Fibroblast of skin of abdomen (primary cell): ENCODE data around the gene RPL3. TPM values are rescaled to one million over a fixed set of nuclear protein-coding genes. Genes with fewer than 3 reads are reported as not detected.
"Not testable (repeated sequence)": the region's sequence is repeated elsewhere in the genome, so short reads cannot be mapped to it uniquely, and the experiment has no call there.

ENCODE experiments used
- DNase-seq: peaks from one replicate; pipeline ENCODE4 v3.0.0-alpha.2; 2013
- polyA plus RNA-seq, 2 experiments: library from polyadenylated mRNA; unstranded; fragments of 120-200 nt; gene quantifications; one replicate each; pipeline ENCODE4 v1.2.1, GENCODE V29; 2013; ENCODE audit not compliant: insufficient read length in 2 of 2

Gene RPL3
- polyA plus RNA-seq (2013, experiment 1 of 2; ENCODE audit: insufficient read length) = 2,976 TPM
- polyA plus RNA-seq (2013, experiment 2 of 2; ENCODE audit: insufficient read length) = 2,977 TPM

DNA sequence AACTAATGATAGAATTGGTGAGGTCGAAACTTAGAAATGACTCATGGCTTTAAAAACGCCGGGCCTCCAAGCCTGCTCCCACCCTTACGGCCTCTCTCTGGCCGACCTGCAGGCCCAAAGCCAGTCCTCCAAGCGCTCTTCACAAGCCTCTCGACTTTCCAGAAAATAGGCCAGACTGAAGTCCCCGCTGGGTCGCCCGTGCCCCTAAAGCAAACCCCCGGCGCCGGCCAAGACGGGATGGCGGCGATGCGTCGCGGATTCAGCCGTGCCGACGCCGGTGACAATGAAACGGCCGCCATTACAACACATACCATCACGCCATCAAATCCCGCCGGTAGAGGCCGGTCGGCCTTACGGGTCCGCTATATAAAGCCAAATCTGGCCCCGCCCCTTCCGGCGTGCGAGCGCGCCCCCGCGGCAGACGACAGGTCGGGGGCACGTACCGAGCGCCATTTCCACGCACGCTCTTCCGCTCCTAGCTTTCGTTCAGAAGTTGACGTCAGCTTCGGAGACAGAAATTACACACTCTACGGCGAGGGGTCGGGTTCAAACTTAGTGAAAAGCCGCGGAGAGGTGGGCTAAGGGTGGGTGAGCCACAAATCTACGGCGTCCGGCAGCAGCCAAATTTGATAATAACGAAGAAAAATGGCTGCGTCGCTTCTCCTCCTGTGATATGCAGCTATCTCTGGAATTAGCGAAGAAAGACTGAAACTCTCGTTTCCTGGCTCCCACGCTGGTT lies at the start of gene RPL3:
Gene RPL3 (minus strand): TSS at position 340 of the 739 bp plus-strand sequence. CDS start 26 bp downstream, at position 314.
- DNase-seq = peak; percentile 100

DNA sequence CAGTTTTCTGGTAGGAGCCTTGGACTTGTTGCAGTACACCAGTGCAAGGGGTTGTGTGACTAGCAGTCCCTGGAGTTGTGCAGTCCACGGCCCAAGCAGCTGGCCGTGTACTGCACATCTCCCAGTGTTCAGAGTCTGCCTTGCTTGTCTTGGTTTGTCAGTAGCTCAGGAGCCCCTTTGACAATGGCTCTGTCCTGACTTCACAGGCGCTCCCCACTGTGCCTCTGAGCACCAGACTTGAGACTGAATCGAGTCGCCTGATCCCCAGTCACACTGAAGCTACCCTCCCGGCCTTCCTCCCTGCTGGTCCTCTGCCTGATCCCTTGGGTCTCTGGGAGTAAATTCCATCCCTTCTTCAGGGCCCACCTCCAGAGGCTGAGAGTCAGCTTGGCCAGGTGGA lies 49.8 kb upstream of the RPL3 start:
- DNase-seq = no peak

DNA sequence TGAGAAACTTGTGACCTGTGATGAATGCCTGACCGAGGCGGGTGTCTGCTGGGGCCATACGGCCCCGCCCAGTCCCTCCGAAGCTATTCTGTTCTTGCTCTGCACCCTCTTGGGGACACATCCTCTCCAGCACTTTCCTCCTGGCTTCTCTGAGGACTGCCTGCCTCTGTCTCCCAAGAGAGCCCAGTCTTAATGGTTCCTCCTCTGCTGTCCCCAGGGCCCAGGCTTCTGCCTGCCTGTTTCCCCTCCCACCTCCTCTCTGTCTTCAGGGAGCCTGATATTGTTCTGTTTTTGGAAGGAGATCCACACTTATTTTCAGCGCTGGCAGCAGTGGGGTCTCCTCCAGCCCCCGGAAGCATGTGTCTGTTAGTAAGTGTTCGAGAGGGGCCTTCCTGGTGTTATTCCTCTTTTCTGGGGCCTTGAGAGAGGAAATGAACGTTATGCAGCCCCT lies 49.1 kb upstream of the RPL3 start:
- no peak for DNase-seq

DNA sequence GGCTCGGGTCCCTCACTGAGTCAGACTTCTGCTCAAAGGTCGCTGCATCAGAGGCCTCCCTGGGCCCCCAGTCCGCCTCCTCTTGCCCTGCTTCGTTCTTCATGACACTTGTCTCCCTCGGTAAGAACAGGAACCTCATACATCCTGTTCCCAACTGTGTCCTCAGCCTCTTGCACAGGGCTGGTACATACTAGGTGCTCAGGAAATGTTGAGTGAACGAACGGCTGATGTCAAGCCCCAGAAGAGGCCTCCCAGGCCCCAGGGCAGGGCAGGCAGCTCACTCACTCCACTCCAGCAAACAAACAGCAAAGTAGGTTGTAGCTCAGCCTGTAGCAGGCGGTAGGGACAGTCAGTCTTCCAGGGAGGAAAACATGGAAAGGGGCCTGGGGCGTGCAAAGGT lies 47.6 kb upstream of the RPL3 start:
- DNase-seq = no peak

DNA sequence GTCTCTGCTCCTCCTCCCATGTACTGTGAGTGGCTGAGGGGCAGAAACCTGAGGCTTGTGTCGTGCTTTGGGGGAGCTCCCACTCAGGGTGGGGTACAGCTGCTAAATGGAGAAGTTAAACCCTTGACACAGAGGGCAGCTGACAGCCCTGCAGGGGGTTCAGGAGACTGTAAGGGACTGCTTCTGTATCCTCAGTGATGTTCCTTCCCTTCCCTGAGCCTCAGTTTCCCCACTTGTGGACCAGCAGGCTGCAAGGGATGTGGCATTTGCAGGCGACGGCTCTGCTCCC lies 46.0 kb upstream of the RPL3 start:
- no peak for DNase-seq

DNA sequence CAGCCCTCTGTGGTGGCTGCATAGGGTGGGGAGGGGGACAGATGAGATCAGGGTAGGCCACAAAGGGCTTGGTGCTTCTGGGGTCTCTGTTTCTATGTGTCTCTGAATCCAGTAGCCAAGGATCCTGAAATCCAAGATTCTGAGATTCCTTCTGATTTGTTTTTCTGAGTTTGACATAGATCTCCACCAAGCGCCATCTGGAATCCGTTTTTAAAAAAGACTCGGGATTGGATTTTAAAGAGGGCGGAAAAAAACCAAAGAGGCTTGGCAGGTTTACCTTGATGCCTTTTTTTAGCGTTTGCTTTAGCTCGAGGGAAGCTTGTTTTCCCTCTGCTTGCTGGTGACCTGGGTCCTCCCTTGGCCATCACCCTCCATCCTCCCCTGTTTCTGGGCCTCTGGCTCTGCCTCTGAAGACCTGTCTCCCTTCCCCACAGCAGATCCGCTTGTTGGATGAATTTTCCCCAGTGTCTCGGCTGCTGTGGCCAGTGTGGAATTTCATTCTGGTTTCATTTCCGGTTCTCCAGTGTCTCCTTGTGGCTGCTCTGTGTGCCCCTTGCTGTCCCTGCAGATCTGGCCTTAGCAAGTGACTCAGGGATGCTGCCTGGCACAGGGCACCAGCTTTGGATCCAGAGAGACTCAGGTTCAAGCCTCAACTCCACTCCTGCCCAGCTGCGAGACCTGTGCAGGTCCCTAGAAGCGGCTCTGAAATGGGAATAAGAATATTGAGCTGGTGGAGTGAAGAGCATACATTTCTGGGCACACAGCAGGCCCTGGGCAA lies 45.5 kb upstream of the RPL3 start:
- DNase-seq = no peak

DNA sequence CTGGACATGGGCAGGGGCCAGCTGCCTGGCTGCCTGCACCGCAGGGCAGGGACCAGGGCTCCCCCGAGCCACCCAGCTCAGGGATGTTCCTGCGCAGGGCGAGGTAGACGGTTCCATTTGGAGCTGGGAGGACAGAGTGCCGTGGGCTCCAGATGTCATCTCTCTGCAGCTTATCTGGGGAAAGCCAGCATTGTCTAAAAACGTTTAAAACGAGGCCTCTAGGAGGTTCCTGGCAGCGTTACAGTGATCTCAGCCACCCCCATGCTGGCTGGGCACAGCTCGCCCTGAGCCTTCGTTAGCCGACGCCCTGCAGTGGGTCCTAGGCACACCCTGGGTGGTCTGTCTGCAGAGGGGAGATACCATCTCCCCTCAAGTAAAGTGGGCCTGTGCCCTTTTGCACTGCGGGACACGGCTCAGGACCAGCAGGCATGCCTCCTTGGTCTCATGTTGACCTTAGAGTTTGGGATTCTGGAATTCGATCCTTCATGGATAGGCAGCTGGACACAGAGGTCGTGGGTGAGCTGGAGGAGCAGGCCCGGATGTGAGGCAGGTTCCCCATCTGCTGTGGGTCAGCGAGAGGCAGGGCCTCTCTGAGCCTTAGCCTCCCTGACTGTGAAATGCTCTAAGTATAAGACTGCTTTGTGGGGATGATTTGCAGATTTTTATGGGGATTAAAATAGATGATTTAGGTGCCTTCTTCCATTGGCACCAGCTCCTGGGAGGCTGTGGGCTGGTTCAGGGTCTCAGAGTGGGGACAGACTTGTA lies 44.5 kb upstream of the RPL3 start:
- DNase-seq = no peak

DNA sequence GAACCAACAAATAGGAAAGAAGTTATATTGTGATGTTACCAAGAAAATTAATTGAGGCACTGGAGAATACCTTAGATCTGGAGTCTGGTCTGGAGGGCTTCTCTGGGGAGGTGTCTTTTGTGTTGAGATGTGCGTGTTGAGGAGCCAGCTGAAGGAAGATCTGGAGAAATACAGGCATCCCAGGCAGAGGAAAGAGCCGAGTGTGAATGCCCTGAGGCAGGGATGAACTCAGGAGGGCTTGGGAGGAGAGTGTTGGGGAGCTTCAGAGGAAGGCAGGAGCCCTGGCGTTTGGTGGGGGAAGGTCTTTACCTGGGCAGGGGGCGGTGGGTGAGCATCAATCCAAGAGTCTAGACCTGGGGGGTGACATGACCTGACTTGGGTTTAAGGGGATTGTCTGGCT lies 43.5 kb upstream of the RPL3 start:
- no peak for DNase-seq

DNA sequence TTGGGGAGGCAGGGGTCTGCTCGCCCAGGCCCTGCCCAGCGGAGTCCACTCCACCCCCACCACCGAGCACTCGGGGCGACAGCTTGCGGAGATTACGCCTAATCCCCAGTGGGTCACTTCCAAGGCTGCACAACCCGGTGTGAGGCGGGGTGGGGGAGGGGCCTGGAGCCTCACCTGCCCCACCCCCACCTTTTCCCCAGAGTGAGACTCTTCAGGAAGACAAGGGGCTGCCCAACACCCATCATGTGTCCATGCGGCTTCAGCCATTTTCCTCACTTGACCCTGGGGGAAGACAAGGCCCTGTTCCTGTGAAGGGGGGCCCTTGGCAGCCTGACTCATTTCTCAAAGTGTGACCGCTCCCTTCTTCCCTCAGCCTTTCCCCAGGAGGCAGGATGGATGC lies 42.8 kb upstream of the RPL3 start:
- no peak for DNase-seq

DNA sequence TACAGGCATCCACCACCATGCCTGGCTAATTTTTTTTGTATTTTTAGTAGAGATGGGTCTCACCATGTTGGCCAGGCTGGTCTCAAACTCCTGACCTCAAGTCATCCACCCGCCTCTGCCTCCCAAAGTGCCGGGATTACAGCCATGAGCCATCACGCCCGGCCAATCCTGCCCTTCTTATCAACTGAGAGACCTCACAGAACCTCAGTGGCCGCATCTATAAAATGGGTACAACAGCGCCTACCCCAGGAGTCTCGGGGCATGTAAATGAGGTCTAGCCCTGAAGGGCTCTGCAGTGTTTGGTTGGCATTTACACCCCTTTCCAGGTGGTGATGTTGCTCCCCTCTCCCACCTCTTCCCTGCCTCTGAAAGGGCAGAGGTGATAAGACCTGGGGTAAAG lies 42.1 kb upstream of the RPL3 start:
- DNase-seq = no peak

DNA sequence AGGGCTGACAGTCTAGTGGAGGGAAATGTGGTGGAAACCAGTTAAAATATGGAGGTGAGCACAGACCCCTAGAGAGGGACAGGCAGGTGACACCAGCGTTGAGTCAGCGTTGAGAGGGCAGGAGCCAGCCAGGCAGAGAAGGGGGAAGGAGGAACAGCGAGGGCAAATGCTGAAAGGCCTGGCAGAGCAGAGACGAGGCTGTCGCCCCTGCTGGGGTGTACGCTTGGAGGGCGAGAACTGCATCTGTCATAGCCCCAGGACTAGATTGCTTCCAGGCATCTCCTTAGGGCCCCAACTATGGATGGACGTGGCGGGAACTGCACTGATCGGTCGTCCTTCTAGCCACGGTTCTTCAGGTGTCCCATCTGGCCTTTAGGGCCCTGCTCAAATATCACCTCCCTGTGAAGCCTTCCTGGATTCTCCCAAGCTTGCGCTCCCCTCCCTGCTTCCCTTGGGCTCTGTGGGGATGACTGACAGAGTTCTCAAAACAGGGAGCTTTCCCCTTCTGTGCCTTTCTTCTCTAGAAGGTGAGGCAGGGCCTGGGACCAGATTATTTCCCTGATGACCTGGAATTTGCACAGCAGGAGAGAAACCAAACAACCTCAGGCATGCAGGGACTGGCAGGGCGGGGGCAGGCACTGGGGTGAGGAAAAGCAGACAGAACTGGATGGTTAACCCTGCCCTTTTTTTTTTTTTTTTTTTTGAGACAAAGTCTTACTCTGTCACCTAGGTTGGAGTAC lies 41.4 kb upstream of the RPL3 start:
- no peak for DNase-seq

DNA sequence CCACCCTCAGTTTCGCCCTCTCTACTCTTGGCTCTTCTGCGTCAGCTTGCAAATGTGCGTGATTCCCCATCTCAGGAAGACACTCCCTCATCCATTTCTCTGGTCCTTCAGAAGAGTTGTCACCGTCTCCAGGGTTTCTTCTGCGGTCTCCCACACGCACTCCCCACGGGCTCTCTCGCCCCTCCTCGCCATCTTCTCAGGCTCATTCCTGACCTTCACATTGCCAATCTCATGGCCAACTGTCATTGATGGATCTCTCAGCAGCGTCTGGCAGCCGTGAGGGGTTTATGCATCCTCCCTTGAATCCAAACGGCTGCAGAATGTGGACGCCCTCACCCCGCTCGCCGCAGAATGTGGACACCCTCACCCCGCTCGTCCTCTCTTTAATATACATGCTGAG lies 40.8 kb upstream of the RPL3 start:
- DNase-seq = no peak

DNA sequence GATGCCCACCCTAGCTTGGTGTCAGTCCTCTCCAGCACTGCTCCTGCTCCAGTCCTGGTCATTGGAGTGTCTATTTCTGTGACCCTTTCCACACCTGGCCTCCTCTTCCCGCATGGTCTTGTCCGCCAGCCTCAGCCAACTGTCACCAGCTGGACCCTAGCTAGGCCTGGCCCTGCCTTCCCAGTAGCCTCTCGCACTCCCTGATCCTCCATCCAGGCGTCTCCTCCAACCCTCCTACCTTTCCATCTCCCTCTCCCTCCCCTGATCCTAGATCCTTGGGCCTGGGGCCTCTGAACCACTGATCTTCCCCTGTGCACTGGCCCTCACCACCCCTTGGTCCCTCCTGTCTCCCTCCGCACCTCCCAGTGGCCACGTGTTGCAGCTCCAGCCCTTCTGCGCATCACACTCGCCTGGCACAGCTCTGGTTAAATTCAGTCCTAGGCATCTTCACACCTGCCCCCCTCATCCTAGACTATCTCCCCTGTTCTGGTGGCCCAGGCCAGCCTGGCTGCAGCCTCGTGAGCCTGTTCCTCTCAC lies 40.3 kb upstream of the RPL3 start:
- DNase-seq = no peak

DNA sequence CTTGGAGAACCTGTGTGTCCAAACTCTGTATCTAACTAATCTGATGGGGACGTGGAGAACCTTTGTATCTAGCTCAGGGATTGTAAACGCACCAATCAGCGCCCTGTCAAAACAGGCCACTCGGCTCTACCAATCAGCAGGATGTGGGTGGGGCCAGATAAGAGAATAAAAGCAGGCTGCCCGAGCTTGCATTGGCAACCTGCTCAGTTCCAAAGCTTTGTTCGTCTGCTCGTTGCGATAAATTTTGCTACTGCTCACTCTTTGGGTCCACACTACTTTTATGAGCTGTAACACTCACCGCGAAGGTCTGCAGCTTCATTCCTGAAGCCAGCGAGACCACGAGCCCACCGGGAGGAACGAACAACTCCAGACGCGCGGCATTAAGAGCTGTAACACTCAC lies 38.8 kb upstream of the RPL3 start:
- not testable (repeated sequence) for DNase-seq

DNA sequence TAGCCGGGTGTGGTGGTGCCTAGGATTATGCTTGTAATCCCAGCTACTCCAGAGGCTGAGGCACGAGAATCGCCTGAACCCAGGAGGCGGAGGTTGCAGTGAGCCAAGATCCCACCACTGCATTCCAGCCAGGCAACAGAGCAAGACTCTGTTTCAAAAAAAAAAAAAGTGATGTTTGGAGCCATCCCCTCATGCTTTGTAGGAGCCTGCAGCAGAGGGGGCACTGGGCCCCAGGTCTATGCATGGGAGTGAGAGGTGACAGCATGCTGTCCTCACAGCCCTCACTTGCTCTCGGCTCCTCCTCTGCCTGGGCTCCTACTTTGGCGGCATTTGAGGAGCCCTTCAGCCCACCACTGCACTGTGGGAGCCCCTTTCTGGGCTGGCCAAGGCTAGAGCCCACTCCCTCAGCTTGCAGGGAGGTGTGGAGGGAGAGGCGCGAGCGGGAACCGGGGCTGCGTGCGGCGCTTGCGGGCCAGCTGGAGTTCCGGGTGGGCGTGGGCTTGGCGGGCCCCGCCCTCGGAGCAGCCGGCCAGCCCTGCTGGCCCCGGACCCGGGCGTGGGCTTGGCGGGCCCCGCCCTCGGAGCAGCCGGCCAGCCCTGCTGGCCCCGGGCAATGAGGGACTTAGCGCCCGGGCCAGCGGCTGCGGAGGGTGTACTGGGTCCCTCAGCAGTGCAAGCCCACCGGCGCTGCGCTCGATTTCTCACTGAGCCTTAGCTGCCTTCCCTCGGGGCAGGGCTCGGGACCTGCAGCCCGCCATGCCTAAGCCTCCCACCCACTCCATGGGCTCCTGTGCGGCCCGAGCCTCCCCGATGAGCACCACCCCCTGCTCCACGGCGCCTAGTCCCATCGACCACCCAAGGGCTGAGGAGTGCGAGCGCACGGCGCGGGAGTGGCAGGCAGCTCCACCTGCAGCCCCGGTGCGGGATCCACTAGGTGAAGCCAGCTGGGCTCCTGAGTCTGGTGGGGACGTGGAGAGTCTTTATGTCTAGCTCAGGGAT lies 38.0 kb upstream of the RPL3 start:
- not testable (repeated sequence) for DNase-seq

DNA sequence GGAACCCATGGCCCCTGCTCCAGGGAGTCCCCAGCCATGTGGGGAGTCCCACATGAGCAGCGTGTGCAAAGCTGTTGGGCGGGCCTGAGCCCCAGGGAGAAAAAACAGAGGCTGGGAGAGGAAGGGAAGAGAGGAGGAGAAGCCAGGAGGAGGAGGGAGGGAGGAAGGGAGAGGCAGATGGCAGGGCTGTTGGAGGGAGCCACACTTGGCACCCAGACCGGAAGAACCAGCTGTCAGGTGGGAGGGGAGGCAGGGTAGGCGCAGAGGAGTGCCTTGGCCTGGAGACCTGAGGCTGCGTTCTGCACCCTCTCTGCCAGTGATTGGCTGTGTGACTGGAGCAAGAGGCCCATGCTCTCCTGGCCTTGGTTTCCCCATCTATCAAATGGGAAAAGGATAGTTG lies 37.0 kb upstream of the RPL3 start:
- DNase-seq = no peak

DNA sequence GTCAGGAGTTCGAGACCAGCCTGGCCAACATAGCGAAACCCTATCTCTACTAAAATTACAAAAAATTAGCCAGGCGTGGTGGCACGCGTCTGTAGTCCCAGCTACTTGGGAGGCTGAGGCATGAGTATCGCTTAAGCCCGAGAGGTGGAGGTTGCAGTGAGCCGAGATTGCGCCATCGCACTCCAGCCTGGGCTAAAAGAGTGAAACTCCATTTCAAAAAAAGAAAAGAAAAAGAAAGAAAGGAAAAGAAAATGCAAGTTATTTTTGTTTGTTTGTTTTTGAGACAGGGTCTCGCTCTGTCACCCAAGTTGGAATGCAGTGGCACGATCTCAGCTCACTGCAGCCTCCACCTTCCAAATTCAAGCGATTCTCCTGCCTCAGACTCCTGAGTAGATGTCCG lies 36.4 kb upstream of the RPL3 start:
- not testable (repeated sequence) for DNase-seq

DNA sequence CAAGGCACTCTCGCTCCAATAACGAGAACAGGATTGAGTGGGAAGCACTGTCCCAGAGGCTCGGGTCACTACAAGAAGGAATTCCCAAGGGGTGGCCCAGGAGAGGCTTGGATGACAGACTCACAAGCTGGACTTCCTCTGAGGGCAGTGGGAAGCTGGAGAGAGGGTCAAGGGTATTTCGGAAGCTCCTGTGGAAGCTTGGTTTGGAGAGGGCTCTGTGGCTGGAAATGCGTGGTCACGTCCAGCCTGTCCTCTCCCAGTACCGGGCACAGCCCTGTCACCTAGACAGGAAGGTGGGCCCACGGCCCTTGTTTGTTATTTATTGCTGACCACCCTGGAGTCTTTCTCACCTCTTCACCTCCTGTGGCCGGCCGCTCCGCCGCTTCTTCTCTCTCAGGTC lies 35.7 kb upstream of the RPL3 start:
- no peak for DNase-seq

DNA sequence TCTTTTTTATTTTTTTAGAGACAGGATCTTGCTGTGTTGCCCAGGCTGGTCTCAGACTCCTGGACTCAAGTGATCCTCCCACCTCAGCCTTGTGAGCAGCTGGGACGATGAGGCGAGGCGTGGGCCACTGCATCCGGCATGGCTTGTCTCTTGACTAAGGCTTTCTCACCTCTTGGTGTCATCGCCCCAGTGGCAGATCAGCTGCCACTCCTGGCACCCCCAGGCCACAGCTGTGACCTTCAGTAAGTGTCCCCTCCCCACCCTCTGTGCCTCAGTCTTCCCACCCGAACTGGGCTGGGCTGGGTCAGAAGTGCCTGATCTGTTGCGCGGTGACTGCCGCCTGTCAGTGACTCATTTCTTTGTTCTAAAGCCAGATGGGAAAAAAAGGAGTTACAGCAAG lies 33.9 kb upstream of the RPL3 start:
- no peak for DNase-seq

DNA sequence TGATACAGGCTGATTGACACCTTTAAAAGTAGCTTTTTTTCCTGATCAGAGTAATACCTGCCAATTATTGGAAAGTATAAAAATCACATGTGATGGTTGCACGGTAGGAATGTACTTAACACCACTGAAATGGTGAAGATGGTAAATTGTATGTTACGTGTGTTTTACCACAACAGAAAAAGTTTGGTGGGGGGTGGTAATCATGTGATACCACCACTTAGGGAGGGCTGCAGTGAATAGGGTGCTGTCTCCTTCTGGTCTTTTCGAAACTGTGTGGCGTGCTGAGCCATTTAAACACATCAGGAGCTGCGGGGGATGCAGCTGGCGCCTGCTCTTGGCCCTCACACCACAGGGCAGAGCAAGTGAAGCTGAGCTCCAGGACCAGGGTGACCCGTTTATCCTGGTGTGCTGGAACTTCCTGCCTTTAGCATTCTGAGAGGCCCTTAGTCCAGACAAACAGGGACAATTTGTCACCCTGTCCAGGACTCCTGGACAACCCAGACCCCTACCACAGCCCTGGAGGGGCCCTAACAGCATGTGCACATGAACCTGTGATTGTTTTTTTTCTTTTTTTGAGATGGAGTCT lies 33.0 kb upstream of the RPL3 start:
- no peak for DNase-seq
